MCF 10A (cell line): Measurements from ENCODE around the gene AKAP3. TPM values are rescaled to one million over a fixed set of nuclear protein-coding genes. Genes with fewer than 3 reads are reported as not detected.

Experiments
- BruUV-seq: library from RNA; stranded (reverse); fragments of 400-500 nt; replicated peaks from 2 replicates; lab custom pipeline; 2021; lab: Mats Ljungman, UMichigan
- CTCF ChIA-PET: fragments of 300-600 bp; sonication (Branson Sonifier 250); formaldehyde crosslinking; extraction: SDS; loops from one replicate; lab custom pipeline; 2021; ENCODE audit warnings: antibody characterized with exemption, inconsistent platforms; lab: Yijun Ruan, JAX
- POLR2A ChIA-PET: fragments of 300-600, 350-650 bp; sonication (Branson Sonifier 250); formaldehyde crosslinking; extraction: SDS; loops from one replicate; lab custom pipeline; 2020; ENCODE audit warnings: antibody characterized with exemption, inconsistent platforms; lab: Yijun Ruan, JAX
- DNase-seq: peaks from one replicate; pipeline ENCODE4 v3.0.0-alpha.2; 2018; ENCODE audit not compliant: unreplicated experiment
- H3K27ac Mint-ChIP-seq: one replicate; pipeline ENCODE4 v1.8.0; 2022; ENCODE audit warnings: mild to moderate bottlenecking, low read depth, mixed read lengths; ENCODE audit not compliant: unreplicated experiment
- H3K27me3 Mint-ChIP-seq: one replicate; pipeline ENCODE4 v1.8.0; 2022; ENCODE audit warnings: mixed read lengths; ENCODE audit not compliant: insufficient read depth, unreplicated experiment
- H3K36me3 Mint-ChIP-seq: one replicate; pipeline ENCODE4 v1.8.0; 2022; ENCODE audit warnings: mild to moderate bottlenecking, moderate library complexity, mixed read lengths; ENCODE audit not compliant: insufficient read depth, unreplicated experiment
- H3K4me1 Mint-ChIP-seq: one replicate; pipeline ENCODE4 v1.8.0; 2022; ENCODE audit warnings: mixed read lengths; ENCODE audit not compliant: insufficient read depth, unreplicated experiment
- H3K4me3 Mint-ChIP-seq: one replicate; pipeline ENCODE4 v1.8.0; 2022; ENCODE audit warnings: mild to moderate bottlenecking, moderate library complexity, mixed read lengths; ENCODE audit not compliant: unreplicated experiment
- H3K9me3 Mint-ChIP-seq: one replicate; pipeline ENCODE4 v1.8.0; 2022; ENCODE audit warnings: mixed read lengths; ENCODE audit not compliant: unreplicated experiment
- CTCF ChIP-seq: fragments of 200-600 bp; IDR thresholded peaks from one replicate; pipeline ENCODE4 v1.8.0; 2022; ENCODE audit warnings: antibody characterized with exemption, mild to moderate bottlenecking; ENCODE audit not compliant: unreplicated experiment
- intact Hi-C: fragments of 100-400 bp; cut with micrococcal nuclease; formaldehyde crosslinking; loops from 2 replicates; pipeline ENCODE4 v1.14.1; 2022
- total RNA-seq: library from RNA; stranded (reverse); gene quantifications from 2 replicates; pipeline ENCODE4 v1.2.3, GENCODE V29; 2022

AKAP3 gene
- total RNA-seq, 1 experiment from 2014 or later = 0.54 TPM

GRCh38 chr12:4607056-4607455 is 41.8 kb downstream of the AKAP3 start:
- Mint-ChIP-seq H3K9me3 (no peaks in the 10 kb centered on the region), H3K27ac (no peak overlapping the region), H3K4me3 (no peak overlapping the region), H3K4me1 (no peaks in the 10 kb centered on the region), H3K36me3 (peaks cover 19% of the 10 kb centered on the region), H3K27me3 (peaks cover 28% of the 10 kb centered on the region)
- no peak for TF ChIP-seq CTCF
- ChIA-PET CTCF (interaction anchor here (0.5 to 7.2 kb wide), 2 partner anchors 16 to 152 kb away, joined by 3 to 57 read pairs; no protein-coding TSS in a partner anchor), POLR2A (interaction anchor here (2.8 kb wide), 1 partner anchor 42 kb away, joined by 27 read pairs; the partner anchor contains the start of genes AKAP3 and NDUFA9)
- intact Hi-C loops = no loop called here
- no peak for DNase-seq
- BruUV-seq = no TSS peak

GRCh38 chr12:4604684-4605193 is 44.1 kb downstream of the AKAP3 start:
- peak; percentile 97 for TF ChIP-seq CTCF
- H3K27me3 Mint-ChIP-seq = peaks cover 44% of the 10 kb centered on the region
- H3K27ac Mint-ChIP-seq = peak overlapping the region; percentile 94
- no TSS peak for BruUV-seq
- H3K4me1 Mint-ChIP-seq = no peaks in the 10 kb centered on the region
- DNase-seq = peak; percentile 88
- H3K4me3 Mint-ChIP-seq = peak overlapping the region; percentile 98
- intact Hi-C loops = loop anchor here (1.0 kb wide), 2 partner anchors 45 to 154 kb away; partner anchors contain the start of genes AKAP3 and NDUFA9
- no peaks in the 10 kb centered on the region for H3K9me3 Mint-ChIP-seq
- H3K36me3 Mint-ChIP-seq = peaks cover 3% of the 10 kb centered on the region
- ChIA-PET CTCF (interaction anchor here (0.6 to 7.2 kb wide), 22 partner anchors 8 to 207 kb away, joined by 3 to 57 read pairs (median 4); partner anchors contain the start of genes AKAP3 and NDUFA9), POLR2A (interaction anchor here (1.1 to 2.8 kb wide), 3 partner anchors 22 to 54 kb away, joined by 5 to 27 read pairs (median 5); partner anchors contain the start of genes AKAP3 and NDUFA9)

- Mint-ChIP-seq H3K27me3 (peaks cover 44% of the 10 kb centered on the region), H3K4me1 (no peaks in the 10 kb centered on the region), H3K4me3 (no peak overlapping the region), H3K9me3 (no peaks in the 10 kb centered on the region), H3K36me3 (no peaks in the 10 kb centered on the region), H3K27ac (no peak overlapping the region)
- ChIA-PET POLR2A (interaction anchor here (1.5 to 2.8 kb wide), 2 partner anchors 23 to 45 kb away, joined by 5 to 27 read pairs; partner anchors contain the start of genes AKAP3 and NDUFA9), CTCF (interaction anchor here (0.6 to 7.2 kb wide), 16 partner anchors 11 to 510 kb away, joined by 3 to 57 read pairs (median 4); partner anchors contain the start of genes AKAP3 and NDUFA9)
- intact Hi-C loops = loop anchor here (1.0 kb wide), 2 partner anchors 45 to 154 kb away; partner anchors contain the start of genes AKAP3 and NDUFA9
- no TSS peak for BruUV-seq
- TF ChIP-seq CTCF = no peak
- no peak for DNase-seq
These were observed 44.9 kb downstream of the AKAP3 start for GRCh38 chr12:4603946-4604345.

GRCh38 chr12:4603421-4603820 is 45.4 kb downstream of the AKAP3 start:
- BruUV-seq = no TSS peak
- DNase-seq = no peak
- CTCF ChIA-PET = interaction anchor here (0.6 to 7.2 kb wide), 9 partner anchors 13 to 296 kb away, joined by 3 to 57 read pairs (median 4); partner anchors contain the start of genes AKAP3 and NDUFA9

More at GRCh38 chr12:4603421-4603820, 45.4 kb downstream of the AKAP3 start:
- Mint-ChIP-seq H3K36me3 (no peaks in the 10 kb centered on the region), H3K4me3 (no peak overlapping the region), H3K27me3 (peaks cover 44% of the 10 kb centered on the region), H3K9me3 (no peaks in the 10 kb centered on the region), H3K27ac (no peak overlapping the region), H3K4me1 (no peaks in the 10 kb centered on the region)
- no peak for TF ChIP-seq CTCF
- POLR2A ChIA-PET = no interaction called here
- intact Hi-C loops = no loop called here
